ENCODE data around the gene APOBEC3A. TPM values are rescaled to one million over a fixed set of nuclear protein-coding genes. Genes with fewer than 3 reads are reported as not detected.
"Not testable (repeated sequence)": the region's sequence is repeated elsewhere in the genome, so short reads cannot be mapped to it uniquely, and the experiment has no call there.

The APOBEC3A gene
- total RNA-seq, 4 donors from 2014 or later: 0.29 to 0.39 TPM; not detected in 2

- 50% methylated on average over 15 of the region's 15 CpGs; no CpG with 5 or more reads in 1 of the 2 donors for WGBS, 2 donors
- DNase-seq (ENCODE audit: low spot score in 2 of 2): no peak
- no peak overlapping the region for H3K4me3 ChIP-seq (ENCODE audit: low read depth, poor library complexity, severe bottlenecking)
- intact Hi-C loops (cut with DNase I; ENCODE audit: low total_unique reads): loop anchor here (10.0 kb wide), 1 partner anchor 209 kb away; no protein-coding TSS in a partner anchor
- TF ChIP-seq CTCF (IDR thresholded peaks at IDR 0.05) (no peak), POLR2A (IDR thresholded peaks at IDR 0.05) (no peak)
These were observed 16.1 kb downstream of the APOBEC3A start for GRCh38 chr22:38973289-38974169.

GRCh38 chr22:38974170-38974825 is 16.9 kb downstream of the APOBEC3A start:
- WGBS, 2 donors: 81% methylated on average over 18 of the region's 18 CpGs; no CpG with 5 or more reads in 1 of the 2 donors
- intact Hi-C loops (cut with DNase I; ENCODE audit: low total_unique reads): loop anchor here (10.0 kb wide), 1 partner anchor 209 kb away; no protein-coding TSS in a partner anchor
- H3K4me3 ChIP-seq (ENCODE audit: low read depth, poor library complexity, severe bottlenecking): no peak overlapping the region
- DNase-seq (ENCODE audit: low spot score in 2 of 2): no peak
- TF ChIP-seq POLR2A (IDR thresholded peaks at IDR 0.05): no peak
- TF ChIP-seq CTCF (IDR thresholded peaks at IDR 0.05): no peak

DNA sequence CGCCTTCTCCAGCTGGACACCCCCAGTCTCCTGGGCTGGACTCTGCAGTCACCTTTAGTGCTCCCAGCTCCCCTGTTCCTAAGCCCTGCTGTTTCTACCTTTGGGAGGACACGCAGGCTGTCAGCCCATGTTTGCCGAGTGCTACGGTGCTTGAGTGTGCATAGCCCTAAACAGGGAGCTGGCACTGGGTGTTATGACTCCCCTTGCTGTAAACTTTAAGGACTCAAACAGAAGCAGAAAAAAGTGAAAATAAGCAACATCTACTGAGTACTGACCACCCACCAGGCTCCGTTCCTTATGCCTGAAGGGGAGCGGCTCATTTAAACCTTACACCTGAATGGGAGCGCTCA is 17.4 kb downstream of the APOBEC3A start:
- H3K4me3 ChIP-seq (ENCODE audit: low read depth, poor library complexity, severe bottlenecking): no peak overlapping the region
- TF ChIP-seq CTCF (IDR thresholded peaks at IDR 0.05): no peak
- no peak for TF ChIP-seq POLR2A (IDR thresholded peaks at IDR 0.05)
- 95% methylated on average over 7 of the region's 7 CpGs; no CpG with 5 or more reads in 1 of the 2 donors for WGBS, 2 donors
- intact Hi-C loops (cut with DNase I; ENCODE audit: low total_unique reads): loop anchor here (10.0 kb wide), 1 partner anchor 210 kb away; no protein-coding TSS in a partner anchor
- DNase-seq (ENCODE audit: low spot score in 2 of 2): no peak

GRCh38 chr22:38977289-38977688 is 19.9 kb downstream of the APOBEC3A start:
- WGBS, 2 donors: 96% methylated on average over 4 of the region's 4 CpGs; no CpG with 5 or more reads in 1 of the 2 donors
- H3K4me3 ChIP-seq (ENCODE audit: low read depth, poor library complexity, severe bottlenecking); DNase-seq (ENCODE audit: low spot score in 2 of 2): not testable (repeated sequence)
- intact Hi-C loops (cut with DNase I; ENCODE audit: low total_unique reads): loop anchor here (10.0 kb wide), 1 partner anchor 212 kb away; no protein-coding TSS in a partner anchor

- H3K4me3 ChIP-seq (ENCODE audit: low read depth, poor library complexity, severe bottlenecking); DNase-seq (ENCODE audit: low spot score in 2 of 2); intact Hi-C loops (cut with DNase I; ENCODE audit: low total_unique reads): not testable (repeated sequence)
- WGBS, 2 donors: 78% methylated on average over 10 of the region's 10 CpGs; no CpG with 5 or more reads in 1 of the 2 donors
These were observed 23.2 kb downstream of the APOBEC3A start for GRCh38 chr22:38980587-38980986.

DNA sequence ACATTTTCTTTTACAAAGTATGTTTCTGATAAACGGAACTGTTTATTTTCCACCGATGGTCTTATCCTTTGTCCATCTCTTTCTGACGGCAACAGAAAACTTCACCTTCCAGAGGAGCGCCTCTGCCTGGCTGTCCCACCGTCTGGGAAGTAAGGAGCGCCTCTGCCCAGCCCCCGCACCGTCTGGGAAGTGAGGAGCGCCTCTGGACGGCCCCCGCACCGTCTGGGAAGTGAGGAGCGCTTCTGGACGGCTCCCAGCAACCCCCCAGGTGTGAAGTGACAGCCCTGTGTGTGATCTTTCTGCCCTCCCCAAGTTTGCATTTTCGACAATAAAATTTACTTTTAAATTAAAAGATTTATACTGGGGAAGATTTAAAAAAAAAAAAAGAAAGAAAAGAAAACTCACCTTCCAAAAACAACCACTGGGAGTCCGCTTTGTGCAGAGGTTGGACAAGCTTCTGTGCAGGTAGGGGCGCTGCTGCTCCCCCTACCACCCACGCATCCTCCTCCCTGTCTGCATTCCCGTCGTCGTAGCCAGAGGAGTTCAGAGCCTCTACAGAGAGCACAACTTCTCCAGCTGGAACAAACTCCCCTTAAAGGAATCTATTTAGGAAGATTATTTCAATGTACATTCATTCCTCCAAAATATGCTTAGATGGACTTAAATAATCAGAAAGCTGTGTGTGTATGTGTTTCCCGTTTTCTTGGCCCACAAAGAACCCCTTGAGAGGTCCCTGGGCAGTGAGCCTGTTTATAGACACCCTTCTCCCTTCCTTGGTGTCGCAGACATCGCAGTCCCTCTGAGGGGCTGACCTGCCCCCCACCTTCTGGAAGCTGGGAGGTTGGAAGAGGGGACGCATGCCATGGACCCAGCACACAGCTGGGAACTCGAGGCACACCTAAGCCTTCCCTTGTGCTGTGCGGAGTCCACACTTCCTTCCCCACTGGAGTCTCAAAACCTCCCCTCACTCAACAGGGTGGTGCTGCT is 23.9 kb downstream of the APOBEC3A start:
- DNase-seq (ENCODE audit: low spot score in 2 of 2): no peak
- 21% methylated on average over 27 of the region's 27 CpGs; no CpG with 5 or more reads in 1 of the 2 donors for WGBS, 2 donors
- intact Hi-C loops (cut with DNase I; ENCODE audit: low total_unique reads): no loop called here
- H3K4me3 ChIP-seq (ENCODE audit: low read depth, poor library complexity, severe bottlenecking): peak overlapping the region; percentile 25
- no peak for TF ChIP-seq CTCF (IDR thresholded peaks at IDR 0.05)
- no peak for TF ChIP-seq POLR2A (IDR thresholded peaks at IDR 0.05)

Data from lower leg skin (tissue), 4 donors.